GM12892 (cell line): Measurements from ENCODE around the gene ACY1.

ENCODE experiments used
- POLR2A ChIP-seq: IDR thresholded peaks from 2 replicates; pipeline ENCODE4 v1.6.1; 2011; ENCODE audit warnings: low read depth, low read length, control low read depth
- POLR2AphosphoS5 ChIP-seq: IDR thresholded peaks from 2 replicates; pipeline ENCODE4 v1.6.1; 2011; ENCODE audit warnings: low read depth, low read length, control low read depth

DNA sequence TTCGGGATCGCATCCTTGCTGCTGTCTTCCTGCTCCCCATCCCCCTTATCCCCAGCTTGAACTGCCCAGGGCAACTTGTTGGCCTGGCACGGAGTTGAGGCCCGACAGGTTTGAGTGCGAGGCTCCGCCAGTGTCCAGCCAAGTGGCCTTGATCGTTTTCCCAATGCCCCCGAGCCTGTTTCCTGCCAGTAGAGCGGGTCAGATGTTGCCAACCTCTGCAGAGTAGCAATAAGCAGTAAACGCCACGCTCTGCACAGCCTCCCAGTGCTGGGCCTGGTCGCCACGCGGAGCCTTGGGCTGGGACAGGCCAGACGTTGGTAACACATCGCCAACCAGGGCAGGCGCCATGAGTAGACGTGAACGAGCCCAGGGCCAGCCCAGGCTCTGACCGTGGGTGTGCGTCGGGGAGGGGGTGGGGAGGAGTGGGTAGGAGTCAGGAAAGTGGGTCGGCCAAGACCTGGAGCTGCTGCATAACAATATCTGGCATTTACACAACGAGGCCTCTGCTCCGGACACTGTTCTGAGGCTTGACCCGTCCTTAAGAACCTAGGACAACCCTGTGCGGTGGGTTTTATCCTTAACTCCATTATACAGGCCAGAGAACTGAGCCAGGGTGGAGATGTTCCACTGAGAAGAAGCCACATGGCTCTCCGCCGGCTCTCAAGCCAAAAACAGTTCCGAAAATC is 8.9 kb upstream of the ACY1 start:
- TF ChIP-seq POLR2AphosphoS5 (no peak), POLR2A (no peak)
